Stomach (tissue), 9 donors: ENCODE data around the gene TJP1. TPM values are rescaled to one million over a fixed set of nuclear protein-coding genes. Genes with fewer than 3 reads are reported as not detected.

Source experiments
- DNase-seq, 2 donors: peaks; one replicate each; pipeline versions ENCODE4 v3.0.0 to v3.0.0-alpha.2; 2013 to 2019
- H3K27ac ChIP-seq, 5 donors: fragments of 200-600 bp in 4 of 5; sonication (generic) in 4 of 5; one replicate each; pipeline ENCODE4 v1.5.1; 2013 to 2019; ENCODE audit warnings: mild to moderate bottlenecking in 1 of 5, moderate library complexity in 1 of 5
- H3K27me3 ChIP-seq, 3 donors: fragments of 200-600 bp; sonication (generic); one replicate each; pipeline ENCODE4 v1.5.1; 2017 to 2019; ENCODE audit warnings: mixed run types in 1 of 3
- H3K36me3 ChIP-seq, 4 donors: fragments of 200-600 bp; sonication (generic); 1 replicate in 3 of 4; 2 replicates in 1 of 4; pipeline ENCODE4 v1.5.1; 2016 to 2019
- H3K4me1 ChIP-seq, 4 donors: fragments of 200-600 bp; sonication (generic); one replicate each; pipeline ENCODE4 v1.5.1; 2016 to 2019
- H3K4me3 ChIP-seq, 4 donors: fragments of 200-600 bp; sonication (generic) in 3 of 4; one replicate each; pipeline ENCODE4 v1.5.1; 2016 to 2019; ENCODE audit warnings: mild to moderate bottlenecking in 1 of 4
- H3K9me3 ChIP-seq, 4 donors: fragments of 200-600 bp; sonication (generic); one replicate each; pipeline ENCODE4 v1.5.1; 2016 to 2019
- CTCF ChIP-seq, 7 experiments: fragments of 450-650 bp in 4 of 7; fragments of 200-600 bp in 3 of 7; sonication (generic) in 3 of 7; IDR thresholded peaks; one replicate each; pipeline ENCODE4 v1.5.1; 2016 to 2019; ENCODE audit warnings: antibody characterized with exemption in 7 of 7, control low read depth in 2 of 7, mild to moderate bottlenecking in 1 of 7
- EP300 ChIP-seq: sonication (generic); formaldehyde crosslinking; IDR thresholded peaks from one replicate; pipeline ENCODE4 v1.6.1; 2017; ENCODE audit warnings: antibody characterized with exemption
- POLR2A ChIP-seq, 4 donors: fragments of 450-650 bp; IDR thresholded peaks; one replicate each; pipeline ENCODE4 v1.6.1; 2016; ENCODE audit warnings: antibody characterized with exemption in 4 of 4, control low read depth in 2 of 4, mild to moderate bottlenecking in 1 of 4, moderate library complexity in 1 of 4
- POLR2AphosphoS5 ChIP-seq, 3 donors: sonication (generic); formaldehyde crosslinking; IDR thresholded peaks; one replicate each; pipeline ENCODE4 v1.6.1; 2016; ENCODE audit warnings: antibody characterized with exemption in 3 of 3
- WGBS, 5 donors: extraction: QIAGEN DNeasy Blood & Tissue Kit in 3 of 5; methylation state at CpG; one replicate each; pipeline versions ENCODE4 v1.1.5 to v1.1.7; 2013 to 2018; 5-methylcytosine and 5-hydroxymethylcytosine counted together
- intact Hi-C: fragments of 100-400 bp; cut with DNase I; formaldehyde crosslinking; loops from one replicate; pipeline ENCODE4 v1.15.1; 2023; ENCODE audit warnings: low total_unique reads
- polyA plus RNA-seq, 3 donors: library from polyadenylated mRNA; stranded (reverse); fragments of 200-250 nt; gene quantifications; one replicate each; pipeline ENCODE4 v1.2.3, GENCODE V29; 2013
- total RNA-seq, 5 donors: library from RNA; depleted of rRNA; stranded (reverse); fragments of >200 nt; gene quantifications; one replicate each; pipeline versions ENCODE4 v1.1.0 to v1.2.3, GENCODE V29; 2014 to 2016
- donor health status: healthy with polysubstance abuse.
- donor health status: Bipolar disorder and iron deficiency.
- donor health status: healthy.

The TJP1 gene
- total and polyA plus RNA-seq, 8 donors: 12.3 to 167 (median 70.7) TPM

- Histone ChIP-seq H3K4me3 (no peak overlapping the region), H3K4me1 (peaks cover 14 to 24% (median 18%) of the 10 kb centered on the region in 4 donors), H3K27me3 (no peaks in the 10 kb centered on the region), H3K36me3 (no peaks in the 10 kb centered on the region), H3K27ac (peak overlapping the region in 1 of 5 donors; percentile 85), H3K9me3 (no peaks in the 10 kb centered on the region)
- intact Hi-C loops: no loop called here
- no peak for TF ChIP-seq EP300
- TF ChIP-seq POLR2AphosphoS5 (IDR thresholded peaks at IDR 0.05): no peak
- TF ChIP-seq CTCF (IDR thresholded peaks at IDR 0.05): no peak
- no peak for TF ChIP-seq POLR2A (IDR thresholded peaks at IDR 0.05)
- WGBS, 5 donors: 82 to 94% (median 89%) methylated on average over 16 to 26 of the region's 26 CpGs
- no peak for DNase-seq
These were observed 133.6 kb downstream of the TJP1 start for GRCh38 chr15:29688506-29689286.

DNA sequence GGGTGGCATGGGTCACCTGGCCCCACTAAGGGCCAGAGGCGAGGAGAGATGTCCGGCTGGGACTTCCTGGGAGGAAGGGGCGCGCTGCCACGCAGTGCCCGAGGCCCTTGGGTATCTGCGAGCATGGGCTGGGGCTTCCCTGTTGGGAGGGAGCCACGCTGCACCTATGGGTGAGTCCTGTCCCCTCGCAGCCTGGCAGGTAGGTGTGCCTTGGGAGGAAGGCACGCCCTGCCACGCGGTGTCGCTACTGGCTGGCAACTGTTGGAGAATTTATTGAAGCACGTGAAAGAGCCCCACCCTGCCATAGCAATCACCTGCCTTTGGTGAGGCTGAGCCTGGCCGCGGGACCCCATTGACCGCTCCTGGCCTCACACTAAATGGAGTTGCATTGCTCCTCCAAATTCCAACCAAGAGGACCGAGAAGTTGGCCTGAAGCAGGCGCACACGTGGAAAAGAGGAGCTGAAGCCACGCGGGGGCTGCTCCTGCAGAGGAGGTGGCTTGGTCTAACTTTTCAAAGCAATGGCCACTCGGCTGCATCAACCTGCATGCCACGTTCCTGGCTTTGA lies 134.2 kb downstream of the TJP1 start:
- Histone ChIP-seq H3K4me1 (peaks cover 14 to 24% (median 18%) of the 10 kb centered on the region in 4 donors), H3K9me3 (no peaks in the 10 kb centered on the region), H3K4me3 (peak overlapping the region in 1 of 4 donors; percentile 28), H3K27me3 (no peaks in the 10 kb centered on the region), H3K36me3 (no peaks in the 10 kb centered on the region), H3K27ac (peak overlapping the region; percentile 75 to 91 (median 80))
- TF ChIP-seq POLR2AphosphoS5 (IDR thresholded peaks at IDR 0.05): peak in 2 of 3 donors; percentile 60 to 72
- TF ChIP-seq CTCF (IDR thresholded peaks at IDR 0.05): peak in 1 of 7 experiments; percentile 3
- no peak for TF ChIP-seq EP300
- no peak for TF ChIP-seq POLR2A (IDR thresholded peaks at IDR 0.05)
- intact Hi-C loops: no loop called here
- 32 to 52% (median 51%) methylated on average over 22 to 24 of the region's 24 CpGs for WGBS, 5 donors
- DNase-seq: peak; percentile 65 to 79

GRCh38 chr15:29687204-29687815 lies 135.0 kb downstream of the TJP1 start:
- Histone ChIP-seq H3K4me1 (peaks cover 14 to 24% (median 18%) of the 10 kb centered on the region in 4 donors), H3K36me3 (no peaks in the 10 kb centered on the region), H3K9me3 (no peaks in the 10 kb centered on the region), H3K27ac (peak overlapping the region; percentile 75 to 91 (median 80)), H3K27me3 (no peaks in the 10 kb centered on the region), H3K4me3 (peak overlapping the region in 1 of 4 donors; percentile 28)
- TF ChIP-seq POLR2A (IDR thresholded peaks at IDR 0.05) (no peak), EP300 (no peak), POLR2AphosphoS5 (IDR thresholded peaks at IDR 0.05) (peak in 1 of 3 donors; percentile 34), CTCF (IDR thresholded peaks at IDR 0.05) (no peak)
- 32 to 55% (median 34%) methylated on average over 14 to 15 of the region's 15 CpGs for WGBS, 5 donors
- intact Hi-C loops: no loop called here
- peak in 1 of 2 donors; percentile 79 for DNase-seq

DNA sequence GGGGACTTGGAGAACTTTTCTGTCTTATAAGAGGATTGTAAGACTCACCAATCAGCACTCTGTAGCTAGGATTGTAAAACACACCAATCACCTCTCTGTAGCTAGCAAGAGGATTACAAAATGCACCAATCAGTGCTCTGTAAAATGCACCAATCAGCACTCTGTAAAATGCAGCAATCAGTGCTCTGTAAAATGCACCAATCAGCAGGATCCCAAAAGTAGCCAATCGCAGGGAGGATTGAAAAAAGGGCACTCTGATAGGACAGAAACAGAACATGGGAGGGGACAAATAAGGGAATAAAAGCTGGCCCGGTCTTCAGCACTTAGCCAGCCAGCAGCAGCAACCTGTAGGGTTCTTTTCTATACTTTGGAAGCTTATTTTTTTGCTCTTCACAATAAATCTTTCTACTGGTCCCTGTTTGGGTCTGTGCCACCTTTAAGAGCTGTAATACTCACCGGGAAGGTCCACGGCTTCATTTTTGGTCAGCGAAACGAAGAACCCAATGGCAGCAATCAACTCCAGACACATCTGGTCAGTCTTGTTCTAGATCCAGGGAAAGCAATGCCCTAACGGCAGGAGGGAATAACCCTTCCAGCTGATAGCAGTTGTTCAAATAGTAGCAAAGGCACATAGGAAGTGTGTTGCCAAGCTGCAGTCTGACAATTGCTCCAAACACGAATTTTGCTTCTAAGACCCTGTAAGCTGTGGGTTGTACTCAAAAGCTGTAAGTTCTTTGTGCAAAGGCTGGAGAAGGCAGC lies 135.6 kb downstream of the TJP1 start:
- peaks cover 14 to 24% (median 18%) of the 10 kb centered on the region in 4 donors for H3K4me1 ChIP-seq
- H3K4me3 ChIP-seq: peak overlapping the region in 1 of 4 donors; percentile 28
- no peaks in the 10 kb centered on the region for H3K36me3 ChIP-seq
- H3K27me3 ChIP-seq: no peaks in the 10 kb centered on the region
- peak overlapping the region; percentile 75 to 91 (median 80) for H3K27ac ChIP-seq
- intact Hi-C loops: no loop called here
- WGBS, 5 donors: 39 to 59% (median 50%) methylated on average over 8 of the region's 8 CpGs
- DNase-seq: peak in 1 of 2 donors; percentile 36
- H3K9me3 ChIP-seq: no peaks in the 10 kb centered on the region
- peak in 2 of 3 donors; percentile 42 to 48 for TF ChIP-seq POLR2AphosphoS5 (IDR thresholded peaks at IDR 0.05)
- TF ChIP-seq POLR2A (IDR thresholded peaks at IDR 0.05): no peak
- no peak for TF ChIP-seq EP300
- no peak for TF ChIP-seq CTCF (IDR thresholded peaks at IDR 0.05)
